Endothelial cell of umbilical vein (primary cell): ENCODE measurements around the gene KCNJ3.

Experiments used
- CTCF ChIP-seq, 2 donors: IDR thresholded peaks; 1 replicate in 1 of 2; 2 replicates in 1 of 2; pipeline ENCODE4 v1.5.1; 2011; ENCODE audit warnings: low read length in 2 of 2, mild to moderate bottlenecking in 2 of 2, moderate library complexity in 2 of 2, control low read depth in 1 of 2, inconsistent platforms in 1 of 2, low read depth in 1 of 2; ENCODE audit not compliant: insufficient read depth in 1 of 2; ENCODE audit errors: extremely low read depth in 1 of 2
- EZH2 ChIP-seq: IDR thresholded peaks from 2 replicates; pipeline ENCODE4 v1.6.1; 2012; ENCODE audit warnings: borderline replicate concordance, low read depth, mild to moderate bottlenecking, moderate library complexity, low read length, inconsistent platforms; ENCODE audit not compliant: severe bottlenecking
- FOS ChIP-seq: IDR thresholded peaks from 2 replicates; pipeline ENCODE4 v1.6.1; 2011; ENCODE audit warnings: mild to moderate bottlenecking, low read length, moderate library complexity, borderline replicate concordance; ENCODE audit not compliant: insufficient read depth
- GATA2 ChIP-seq: IDR thresholded peaks from 2 replicates; pipeline ENCODE4 v1.7.0; 2011; ENCODE audit warnings: low read depth, mild to moderate bottlenecking, moderate library complexity, mixed read lengths, low read length; ENCODE audit not compliant: insufficient read length, insufficient read depth
- JUN ChIP-seq: IDR thresholded peaks from 2 replicates; pipeline ENCODE4 v1.6.1; 2011; ENCODE audit warnings: borderline replicate concordance, low read depth; ENCODE audit not compliant: insufficient read length, insufficient read depth
- POLR2A ChIP-seq: IDR thresholded peaks from 2 replicates; pipeline ENCODE4 v1.6.1; 2012; ENCODE audit warnings: low read depth, mild to moderate bottlenecking, control low read depth, low read length
- POLR2AphosphoS5 ChIP-seq: IDR thresholded peaks from 2 replicates; pipeline ENCODE4 v1.6.1; 2012; ENCODE audit warnings: low read depth, mild to moderate bottlenecking, control low read depth, low read length, moderate library complexity; ENCODE audit not compliant: insufficient read depth
- TF ChIP-seq, protein P1 (sequence below): IDR thresholded peaks from 2 replicates; pipeline ENCODE4 v1.6.1; 2011; ENCODE audit not compliant: insufficient read depth, insufficient read length

GRCh38 chr2:154696369-154696768, 2.1 kb upstream of the KCNJ3 start:
- TF ChIP-seq POLR2AphosphoS5 (no peak), POLR2A (no peak), CTCF (IDR thresholded peaks at IDR 0.05; ENCODE audit: extremely low read depth in 1 of 2, insufficient read depth in 1 of 2, low read depth in 1 of 2, low read length in 2 of 2) (no peak), FOS (no peak), JUN (no peak), GATA2 (no peak), EZH2 (no peak)
- TF ChIP-seq, protein P1, sequence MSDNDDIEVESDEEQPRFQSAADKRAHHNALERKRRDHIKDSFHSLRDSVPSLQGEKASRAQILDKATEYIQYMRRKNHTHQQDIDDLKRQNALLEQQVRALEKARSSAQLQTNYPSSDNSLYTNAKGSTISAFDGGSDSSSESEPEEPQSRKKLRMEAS = no peak
